NCI-H2029 (cell line): Measurements from ENCODE around the gene STUB1.
A peak's percentile ranks its signal among the peaks of the same experiment; 100 is the strongest.
"Not testable (repeated sequence)": the region's sequence is repeated elsewhere in the genome, so short reads cannot be mapped to it uniquely, and the experiment has no call there.

Experiments
- DNase-seq: peaks from one replicate; lab custom pipeline; 2025; lab: John Stamatoyannopoulos, UW

Gene STUB1

GRCh38 chr16:678858-679813, 1.1 kb upstream of the STUB1 start:
- DNase-seq, result peak; percentile 77

- DNase-seq, result no peak
These were observed 375 bp downstream of the STUB1 start for GRCh38 chr16:680625-680945.

DNA sequence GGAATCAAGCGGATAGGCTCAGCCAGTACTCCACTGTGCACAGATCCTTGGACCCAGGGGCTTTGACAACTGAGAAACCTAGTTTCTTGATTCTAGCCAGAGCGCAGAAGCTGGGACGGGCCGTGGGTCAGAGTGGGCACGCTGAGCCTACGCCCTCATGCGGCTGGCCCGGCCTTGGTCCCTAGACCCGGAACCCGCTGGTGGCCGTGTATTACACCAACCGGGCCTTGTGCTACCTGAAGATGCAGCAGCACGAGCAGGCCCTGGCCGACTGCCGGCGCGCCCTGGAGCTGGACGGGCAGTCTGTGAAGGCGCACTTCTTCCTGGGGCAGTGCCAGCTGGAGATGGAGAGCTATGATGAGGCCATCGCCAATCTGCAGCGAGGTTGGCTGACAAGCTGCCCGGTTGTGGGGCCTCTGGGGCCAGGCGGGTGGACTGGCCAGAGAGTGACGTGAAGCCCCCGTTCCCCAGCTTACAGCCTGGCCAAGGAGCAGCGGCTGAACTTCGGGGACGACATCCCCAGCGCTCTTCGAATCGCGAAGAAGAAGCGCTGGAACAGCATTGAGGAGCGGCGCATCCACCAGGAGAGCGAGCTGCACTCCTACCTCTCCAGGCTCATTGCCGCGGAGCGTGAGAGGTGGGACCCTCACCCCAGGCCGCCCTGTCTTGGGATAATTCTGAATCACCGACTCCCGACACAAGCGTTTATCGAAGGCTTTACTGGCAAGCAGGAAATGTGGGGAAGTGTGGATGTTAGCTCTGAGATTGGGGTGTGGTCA, 946 bp downstream of the STUB1 start:
- peak; percentile 24 for DNase-seq

DNA sequence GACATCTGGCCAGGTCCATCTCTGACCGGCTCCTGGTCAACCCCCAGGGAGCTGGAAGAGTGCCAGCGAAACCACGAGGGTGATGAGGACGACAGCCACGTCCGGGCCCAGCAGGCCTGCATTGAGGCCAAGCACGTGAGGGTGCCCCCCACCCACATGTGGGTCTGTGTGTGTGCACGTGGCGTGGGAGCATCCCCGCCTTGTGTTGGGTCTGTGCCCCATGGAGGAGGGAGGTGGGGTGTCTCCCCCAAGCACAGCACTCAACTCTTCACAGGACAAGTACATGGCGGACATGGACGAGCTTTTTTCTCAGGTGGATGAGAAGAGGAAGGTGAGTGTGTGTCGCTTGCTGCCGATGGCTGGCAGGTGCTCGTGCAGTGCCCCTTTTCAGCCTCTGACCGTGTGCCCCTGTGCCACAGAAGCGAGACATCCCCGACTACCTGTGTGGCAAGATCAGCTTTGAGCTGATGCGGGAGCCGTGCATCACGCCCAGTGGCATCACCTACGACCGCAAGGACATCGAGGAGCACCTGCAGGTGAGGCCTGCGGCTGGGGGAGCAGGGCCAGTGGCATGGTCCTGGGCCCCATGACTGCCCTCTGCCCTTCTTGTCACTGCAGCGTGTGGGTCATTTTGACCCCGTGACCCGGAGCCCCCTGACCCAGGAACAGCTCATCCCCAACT, 1.7 kb downstream of the STUB1 start:
- DNase-seq, result no peak

- DNase-seq, result no peak
These were observed 2.5 kb downstream of the STUB1 start for GRCh38 chr16:682493-683395.

DNA sequence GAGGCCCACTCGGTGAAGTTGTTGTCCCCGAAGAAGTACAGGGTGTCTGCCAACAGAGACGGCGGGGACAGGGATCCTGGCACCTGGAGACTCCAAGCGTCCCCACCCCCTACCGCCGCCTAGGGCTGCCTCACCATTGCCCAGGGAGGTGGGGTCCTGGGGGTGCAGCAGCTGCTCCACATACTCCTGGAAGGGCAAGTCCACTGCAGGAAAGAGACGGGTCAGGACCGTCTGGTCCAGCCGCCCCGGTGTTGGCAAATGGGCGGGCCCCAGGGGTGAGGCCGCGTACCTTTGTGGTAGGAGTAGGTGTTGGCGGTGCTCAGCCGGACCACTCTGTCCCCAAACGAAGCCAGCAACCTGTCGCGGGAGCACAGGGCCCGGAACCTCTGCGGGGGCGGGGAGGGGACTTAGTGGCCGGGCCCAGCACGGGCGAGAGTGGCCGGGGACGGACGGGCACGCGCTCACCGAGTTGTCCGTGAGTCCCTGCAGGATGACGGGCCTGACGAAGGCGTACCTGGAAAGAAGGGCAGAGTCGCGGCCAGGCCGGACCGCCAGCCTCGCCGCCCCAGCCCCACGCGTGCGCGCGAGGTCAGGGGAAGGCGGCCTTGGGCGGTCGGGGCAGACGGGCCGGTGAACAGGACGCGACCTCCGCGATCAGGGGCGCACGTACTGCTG, 3.3 kb downstream of the STUB1 start:
- DNase-seq, result no peak

DNA sequence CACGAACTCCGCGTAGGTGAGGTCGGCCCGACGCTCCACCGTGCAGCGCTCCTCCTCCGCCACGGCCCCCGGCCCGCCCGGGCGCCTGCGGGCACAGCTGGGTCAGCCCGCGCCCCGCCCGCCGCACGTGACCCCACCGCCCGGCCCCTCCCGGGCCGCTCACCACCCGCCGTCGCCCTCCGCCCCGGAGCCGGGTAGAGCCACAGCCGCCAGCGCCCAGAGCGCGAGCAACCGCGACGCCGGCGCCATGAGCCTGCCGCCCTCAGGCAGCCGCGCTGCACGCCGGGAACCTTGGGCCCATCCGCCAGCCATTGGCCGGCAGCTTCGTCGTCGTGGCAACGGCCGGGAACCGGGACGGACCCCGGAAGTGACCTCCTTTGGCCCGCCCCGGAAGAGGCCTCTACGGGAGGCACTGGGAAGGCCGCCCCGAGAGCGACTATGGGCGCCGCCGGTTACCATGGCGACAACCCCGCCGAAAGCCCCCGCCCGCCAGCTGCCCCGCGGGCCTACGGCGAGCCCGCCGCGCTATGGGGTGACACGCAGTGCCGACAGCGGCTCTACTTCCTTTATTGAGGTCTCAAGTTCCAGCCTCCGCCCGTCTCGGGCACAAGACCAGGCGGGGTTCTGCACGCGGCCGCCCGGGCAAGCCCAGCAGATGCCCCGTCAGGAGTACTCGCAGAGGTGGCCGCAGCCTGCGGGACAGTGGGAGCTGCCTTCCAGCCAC, 4.0 kb downstream of the STUB1 start, which contains the start of gene JMJD8:
TSS of gene JMJD8 (minus strand) at position 264 of the 724 bp plus-strand sequence. CDS start at position 249, 15 bp downstream.
- peak; percentile 95 for DNase-seq

GRCh38 chr16:684961-685696, 4.9 kb downstream of the STUB1 start:
- DNase-seq, result peak; percentile 84

DNA sequence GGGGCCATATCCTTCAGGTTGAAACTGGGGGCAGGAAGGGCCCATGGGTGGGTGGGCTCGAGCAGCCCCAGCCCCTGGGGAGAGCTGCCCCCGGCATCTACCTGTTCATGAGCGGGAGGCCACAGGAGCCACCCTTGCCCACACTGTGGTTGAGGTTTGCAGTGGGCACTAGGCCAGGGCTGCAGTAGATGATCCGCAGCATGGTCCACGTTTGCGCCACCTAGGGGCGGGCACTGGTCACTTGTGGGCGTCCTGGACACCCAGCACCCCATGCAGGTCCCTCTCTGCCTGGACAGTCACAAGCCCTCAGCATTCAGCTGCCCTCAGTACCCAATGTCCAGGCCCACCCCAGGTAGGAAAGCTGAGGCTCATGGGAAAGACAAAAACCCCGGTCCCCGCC, 5.8 kb downstream of the STUB1 start:
- DNase-seq, result peak; percentile 62

- no peak for DNase-seq
These were observed 6.5 kb downstream of the STUB1 start for GRCh38 chr16:686459-687260.

GRCh38 chr16:687499-687898, 7.3 kb downstream of the STUB1 start:
- DNase-seq, result no peak

DNA sequence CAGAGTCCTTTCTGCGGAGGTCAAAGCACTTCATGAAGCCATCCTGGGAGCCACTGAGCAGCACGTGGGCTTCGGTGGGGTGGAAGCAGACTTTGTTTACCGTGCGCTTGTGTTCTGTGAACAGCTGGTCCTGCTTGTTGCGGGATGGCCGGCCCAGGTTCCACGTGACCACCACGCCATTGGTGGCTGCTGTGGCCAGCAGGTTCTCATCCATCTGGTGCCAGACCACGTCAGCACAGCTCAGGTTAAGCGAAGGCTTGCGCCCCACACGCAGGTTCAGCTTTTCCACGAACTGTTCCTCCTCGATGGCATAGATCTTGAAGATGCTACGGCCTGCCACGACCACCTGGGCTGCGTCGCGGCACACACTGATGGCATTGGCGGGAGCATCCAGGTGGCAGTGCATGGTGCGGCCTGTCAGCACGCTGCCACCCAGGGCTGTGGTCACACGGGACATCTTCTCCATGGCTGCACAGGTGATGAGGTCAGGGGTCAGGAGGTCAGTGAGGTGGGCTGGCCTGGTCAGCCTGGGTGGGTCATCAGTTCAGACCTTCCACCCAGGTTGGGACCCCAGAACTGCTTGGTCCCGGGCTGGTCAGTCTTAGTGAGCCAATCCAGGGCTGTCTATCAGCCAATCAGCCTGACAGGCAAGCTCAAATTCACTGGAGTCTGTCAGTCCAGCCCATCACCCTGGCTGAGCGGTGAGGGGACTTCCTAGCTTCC, 9.1 kb downstream of the STUB1 start:
- DNase-seq, result no peak

- DNase-seq, result not testable (repeated sequence)
These were observed 11.0 kb downstream of the STUB1 start for GRCh38 chr16:691242-691641.

DNA sequence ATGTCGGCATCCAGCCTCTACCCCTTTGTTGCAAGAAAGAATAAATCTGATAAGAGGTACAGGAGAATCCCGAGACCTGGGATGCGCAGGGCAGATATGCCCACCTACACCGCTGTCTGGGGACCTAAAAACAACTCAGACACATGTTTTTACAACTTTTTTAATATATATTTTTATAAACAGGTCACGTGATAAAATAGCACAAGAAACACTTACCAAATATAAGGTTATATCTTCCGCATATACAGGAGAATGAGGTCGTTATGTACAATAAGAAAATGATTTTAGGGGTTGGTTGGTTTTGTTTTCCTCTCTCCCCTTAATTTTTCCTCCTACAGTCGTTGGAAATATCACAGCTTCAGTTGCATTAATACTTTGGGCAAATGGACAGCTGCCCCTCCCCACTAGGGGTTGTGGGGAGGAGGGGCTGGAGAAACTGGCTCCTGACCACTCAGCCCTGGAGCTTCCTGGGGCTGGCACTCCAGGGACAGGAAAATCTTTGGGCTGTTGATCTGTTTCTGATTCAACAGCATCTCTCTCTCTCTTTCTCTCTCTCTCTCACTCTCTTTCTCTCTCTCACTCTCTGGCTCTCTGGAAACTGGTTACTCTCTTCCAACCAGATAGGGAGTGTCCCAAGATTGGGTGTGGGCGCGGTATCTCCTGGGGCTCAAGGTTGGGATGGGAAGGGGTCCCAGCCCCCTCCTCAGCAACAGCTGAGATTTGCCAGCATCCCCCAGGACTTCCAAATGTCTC, 12.3 kb downstream of the STUB1 start:
- no peak for DNase-seq

GRCh38 chr16:693364-693763, 13.2 kb downstream of the STUB1 start:
- no peak for DNase-seq

GRCh38 chr16:693766-694165, 13.6 kb downstream of the STUB1 start:
- no peak for DNase-seq

DNA sequence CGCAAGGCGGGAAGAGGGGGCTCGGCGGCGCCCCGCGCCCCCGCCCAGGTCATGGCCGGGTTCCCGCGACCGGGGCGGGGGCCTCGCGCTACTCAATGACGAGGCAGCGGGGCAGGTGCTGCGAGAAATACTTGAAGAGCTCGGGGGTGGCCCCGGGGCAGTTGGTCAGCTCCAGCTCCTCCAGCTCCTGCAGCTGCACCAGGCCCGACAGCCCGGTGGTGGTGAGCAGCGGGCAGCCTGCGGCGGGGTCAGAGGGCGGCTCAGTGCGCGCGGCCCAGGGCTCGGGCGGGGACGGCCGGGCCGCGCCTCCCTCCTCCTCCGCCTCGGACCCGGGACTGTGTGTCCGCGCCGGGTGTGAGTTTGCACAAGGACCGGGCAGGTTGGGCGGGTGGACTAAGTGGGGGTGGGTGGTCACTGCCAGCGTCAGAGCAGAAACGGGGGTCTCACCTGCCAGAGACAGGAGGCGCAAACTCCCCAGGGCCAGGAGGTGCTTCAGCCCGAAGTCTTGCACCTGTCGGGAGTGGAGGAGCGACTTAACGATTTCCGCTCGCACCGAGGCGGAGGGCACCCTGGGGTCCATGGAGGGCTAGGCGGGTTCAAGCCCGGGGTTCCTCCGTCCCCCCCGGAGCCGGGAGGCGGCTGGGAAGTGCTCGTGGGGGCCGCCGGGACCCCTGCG, 14.1 kb downstream of the STUB1 start:
- no peak for DNase-seq
